ENCODE data around the gene RHOB. TPM values are rescaled to one million over a fixed set of nuclear protein-coding genes. Genes with fewer than 3 reads are reported as not detected.
"Not testable (repeated sequence)": the region's sequence is repeated elsewhere in the genome, so short reads cannot be mapped to it uniquely, and the experiment has no call there.

RHOB gene
- total RNA-seq, 2 experiments from 2014 or later: 0.52 to 0.67 TPM

DNA sequence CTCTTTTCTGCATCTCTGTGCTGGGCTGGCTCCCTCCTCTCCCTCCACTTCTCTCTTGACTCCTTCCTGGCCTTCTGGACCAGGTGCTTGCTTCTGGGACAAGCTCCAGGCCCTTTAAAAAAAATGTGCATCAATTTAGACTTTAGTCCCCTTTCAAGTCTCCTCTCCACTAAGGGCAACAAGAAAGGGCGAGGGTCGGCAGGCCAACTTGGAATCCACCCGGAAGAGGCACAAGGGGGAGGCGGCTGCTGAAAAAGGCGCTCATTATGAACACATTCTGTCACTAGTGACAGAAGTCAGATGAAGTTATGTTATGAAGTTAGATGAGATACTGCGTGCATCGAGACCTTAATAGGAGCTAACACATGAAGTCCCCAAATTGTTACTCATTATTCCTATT lies 13.6 kb upstream of the RHOB start:
- Mint-ChIP-seq H3K4me1 (peaks cover 4% of the 10 kb centered on the region), H3K4me3 (no peak overlapping the region), H3K36me3 (ENCODE audit: low read depth) (no peaks in the 10 kb centered on the region), H3K27ac (no peak overlapping the region), H3K27me3 (peaks cover 31% of the 10 kb centered on the region), H3K9me3 (no peaks in the 10 kb centered on the region)
- ChIA-PET POLR2A (interaction anchor here (0.5 kb wide), 1 partner anchor 22 kb away, joined by 3 read pairs; no protein-coding TSS in a partner anchor), CTCF (interaction anchor here (0.7 to 1.3 kb wide), 2 partner anchors 201 to 217 kb away, joined by 3 to 4 read pairs; no protein-coding TSS in a partner anchor)
- no peak for DNase-seq

DNA sequence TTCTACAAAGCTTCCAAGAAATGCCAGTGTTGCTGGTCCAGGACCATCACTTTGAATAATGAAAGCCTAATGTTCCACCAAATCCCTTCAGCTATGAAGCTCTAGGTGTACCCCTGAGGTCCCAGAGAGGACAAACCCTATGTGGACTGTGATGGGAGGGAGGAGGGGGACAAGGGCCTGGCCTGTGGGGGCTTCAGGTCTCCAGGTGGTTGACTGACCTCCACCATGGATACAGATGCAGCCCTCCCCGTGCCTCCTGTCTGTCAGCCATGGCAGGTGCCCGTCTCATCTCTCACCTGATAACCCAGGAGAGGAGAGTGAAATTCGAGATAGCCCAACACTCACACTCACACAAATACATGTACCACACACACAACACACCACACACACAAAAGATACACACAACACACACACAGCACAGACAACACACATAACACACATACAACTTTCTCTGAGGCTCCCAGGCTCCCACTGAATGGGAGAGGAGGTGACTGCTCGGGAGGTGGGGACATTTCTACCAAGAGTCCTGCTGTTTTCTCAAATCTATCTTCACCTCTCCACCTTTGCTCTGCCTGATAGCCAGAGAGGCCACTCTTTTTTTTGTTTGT lies 12.8 kb upstream of the RHOB start:
- Mint-ChIP-seq H3K36me3 (ENCODE audit: low read depth) (no peaks in the 10 kb centered on the region), H3K9me3 (no peaks in the 10 kb centered on the region), H3K4me1 (peaks cover 4% of the 10 kb centered on the region), H3K4me3 (no peak overlapping the region), H3K27me3 (peaks cover 38% of the 10 kb centered on the region), H3K27ac (no peak overlapping the region)
- DNase-seq: no peak
- POLR2A ChIA-PET: interaction anchor here (0.5 kb wide), 1 partner anchor 21 kb away, joined by 3 read pairs; no protein-coding TSS in a partner anchor
- CTCF ChIA-PET: no interaction called here

DNA sequence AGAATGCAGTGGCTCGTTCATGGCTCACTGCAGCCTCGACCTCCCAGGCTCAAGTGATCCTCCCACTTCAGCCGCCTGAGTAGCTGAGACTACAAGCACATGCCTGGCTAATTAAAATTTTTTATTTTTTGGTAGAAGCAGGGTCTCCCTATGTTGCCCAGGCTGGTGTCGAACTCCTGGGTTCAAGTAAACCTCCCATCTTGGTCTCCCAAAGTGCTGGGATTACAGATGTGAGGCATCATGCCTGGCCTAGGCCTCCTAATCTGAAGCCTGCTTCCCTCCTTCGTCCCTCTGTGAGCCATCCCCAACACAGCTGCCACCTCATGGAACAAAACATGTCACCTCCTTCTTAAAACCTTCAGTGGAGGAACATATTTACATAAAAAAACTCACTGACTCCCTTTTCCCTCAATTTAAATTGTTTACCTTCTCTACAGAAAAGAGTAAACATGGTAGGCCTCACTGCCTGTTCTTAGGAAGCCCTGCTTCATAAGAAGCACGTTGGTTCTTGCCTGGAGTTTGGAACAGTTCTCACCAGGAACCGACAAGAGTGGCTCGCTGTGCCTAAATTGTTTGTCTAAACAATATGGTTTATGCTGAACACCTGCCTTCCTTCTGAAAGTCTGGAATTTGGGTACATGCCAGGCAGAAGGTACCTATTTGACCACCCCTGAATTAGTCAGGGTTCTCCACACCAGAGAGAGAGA lies 12.1 kb upstream of the RHOB start:
- Mint-ChIP-seq H3K9me3 (no peaks in the 10 kb centered on the region), H3K4me1 (peaks cover 4% of the 10 kb centered on the region), H3K27me3 (peaks cover 44% of the 10 kb centered on the region), H3K4me3 (no peak overlapping the region), H3K36me3 (ENCODE audit: low read depth) (no peaks in the 10 kb centered on the region), H3K27ac (no peak overlapping the region)
- ChIA-PET CTCF (no interaction called here), POLR2A (no interaction called here)
- DNase-seq: no peak

DNA sequence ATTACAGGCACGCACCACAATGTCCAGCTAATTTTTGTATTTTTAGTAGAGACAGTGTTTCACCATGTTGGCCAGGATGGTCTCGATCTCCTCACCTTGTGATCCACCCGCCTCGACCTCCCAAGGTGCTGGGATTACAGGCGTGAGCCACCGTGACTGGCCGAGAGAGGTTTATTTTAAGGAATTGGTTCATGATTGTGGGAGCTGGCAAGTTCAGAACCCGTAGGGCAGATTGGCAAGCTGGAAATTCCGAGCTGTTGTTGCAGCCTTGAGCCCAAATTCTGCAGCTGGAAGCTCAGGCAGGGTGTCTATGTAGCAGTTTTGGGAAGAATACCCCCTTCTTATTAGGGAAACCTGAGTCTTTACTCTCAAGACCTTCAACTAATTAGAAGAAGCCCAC lies 11.4 kb upstream of the RHOB start:
- H3K9me3 Mint-ChIP-seq; H3K36me3 Mint-ChIP-seq (ENCODE audit: low read depth); POLR2A ChIA-PET; H3K27ac Mint-ChIP-seq; DNase-seq; H3K4me3 Mint-ChIP-seq; H3K4me1 Mint-ChIP-seq; CTCF ChIA-PET: not testable (repeated sequence)
- H3K27me3 Mint-ChIP-seq: peaks cover 46% of the 10 kb centered on the region

DNA sequence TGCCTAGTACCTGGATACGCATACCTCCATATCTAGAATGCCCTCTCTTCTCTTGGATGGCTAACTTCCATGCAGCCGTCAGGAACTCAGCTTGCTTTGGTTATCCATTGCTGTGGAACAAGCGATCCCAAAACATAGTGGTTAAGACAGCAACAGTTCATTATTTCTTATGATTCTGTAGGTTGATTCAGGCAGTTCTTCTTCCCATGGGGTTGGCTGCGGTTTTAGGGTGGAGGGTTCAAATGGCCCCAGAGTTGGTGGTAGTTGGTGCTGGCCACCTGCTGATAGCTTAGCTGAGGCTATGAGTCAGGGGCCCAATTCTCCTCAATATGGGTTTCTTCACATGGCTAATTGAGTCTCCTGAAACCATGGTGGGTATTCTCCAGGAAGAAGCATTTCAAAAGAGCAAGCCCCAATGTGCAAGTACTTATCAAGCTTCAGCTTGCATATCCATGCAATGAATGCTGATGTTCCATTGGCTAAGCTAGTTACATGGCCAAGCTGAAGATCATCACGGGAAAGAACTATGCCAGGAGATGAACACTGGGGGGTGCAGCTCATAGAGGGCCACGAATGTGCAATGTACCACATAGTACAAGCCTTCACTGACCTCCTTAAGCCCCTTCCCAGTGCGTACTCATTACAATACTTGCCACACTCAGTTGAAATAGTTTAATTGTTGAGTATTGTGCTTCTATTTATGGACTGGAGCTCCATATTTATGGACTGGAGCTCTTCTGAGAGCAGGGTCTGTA lies 10.0 kb upstream of the RHOB start:
- no peak overlapping the region for H3K27ac Mint-ChIP-seq
- H3K4me3 Mint-ChIP-seq: no peak overlapping the region
- H3K4me1 Mint-ChIP-seq: no peaks in the 10 kb centered on the region
- H3K27me3 Mint-ChIP-seq: peaks cover 48% of the 10 kb centered on the region
- ChIA-PET POLR2A (interaction anchor here (0.5 to 1.2 kb wide), 2 partner anchors 10 to 17 kb away, joined by 3 to 5 read pairs; partner anchors contain the start of gene RHOB), CTCF (interaction anchor here (0.9 to 1.7 kb wide), 3 partner anchors 10 to 198 kb away, joined by 4 to 7 read pairs (median 4); partner anchors contain the start of gene RHOB)
- no peaks in the 10 kb centered on the region for H3K9me3 Mint-ChIP-seq
- no peak for DNase-seq
- no peaks in the 10 kb centered on the region for H3K36me3 Mint-ChIP-seq (ENCODE audit: low read depth)

DNA sequence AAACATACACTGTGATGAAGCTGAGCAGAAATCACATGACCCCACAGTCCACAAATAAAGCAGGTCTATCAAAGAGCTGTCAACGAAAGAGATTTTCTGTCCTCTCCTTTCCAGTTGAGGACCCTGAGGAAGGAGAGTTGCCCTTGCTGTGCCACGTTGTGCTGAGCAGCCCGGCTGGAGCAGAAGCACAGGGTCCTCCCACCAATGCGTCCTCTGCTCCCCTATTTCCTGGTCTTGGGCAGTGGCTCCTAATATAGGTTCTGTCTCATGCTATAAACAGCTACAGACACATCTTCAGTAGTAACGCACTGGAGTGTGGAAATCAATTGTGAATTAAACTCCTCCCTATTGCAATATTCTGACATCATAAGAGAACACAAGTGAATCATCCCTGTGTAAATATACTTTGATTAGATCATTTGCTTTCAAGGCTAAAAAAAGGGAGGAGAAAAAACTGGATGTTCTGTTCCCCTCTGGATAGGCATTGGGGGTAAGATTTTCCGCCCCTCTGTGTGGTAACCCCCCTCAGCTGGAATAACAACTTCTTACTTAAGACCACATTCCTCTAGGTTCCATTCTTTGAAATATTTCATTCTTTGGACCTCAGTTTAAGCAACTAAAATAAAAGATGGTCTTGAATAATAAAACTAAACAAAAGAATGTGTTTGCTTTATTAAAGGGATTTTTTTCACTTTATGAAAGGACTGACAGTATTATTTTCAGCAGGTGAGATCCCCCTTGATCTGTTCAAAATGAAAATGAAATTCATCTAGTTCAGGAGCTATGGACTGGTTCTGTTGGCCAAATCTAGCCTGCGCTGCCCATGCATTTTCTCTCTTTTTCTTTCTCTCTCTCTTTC lies 8.3 kb upstream of the RHOB start:
- peaks cover 41% of the 10 kb centered on the region for H3K27me3 Mint-ChIP-seq
- no peak for DNase-seq
- H3K4me1 Mint-ChIP-seq: no peaks in the 10 kb centered on the region
- ChIA-PET POLR2A (no interaction called here), CTCF (interaction anchor here (1.4 to 3.8 kb wide), 3 partner anchors 27 to 213 kb away, joined by 3 to 30 read pairs (median 9); no protein-coding TSS in a partner anchor)
- no peak overlapping the region for H3K27ac Mint-ChIP-seq
- H3K4me3 Mint-ChIP-seq: no peak overlapping the region
- no peaks in the 10 kb centered on the region for H3K9me3 Mint-ChIP-seq
- H3K36me3 Mint-ChIP-seq (ENCODE audit: low read depth): no peaks in the 10 kb centered on the region

DNA sequence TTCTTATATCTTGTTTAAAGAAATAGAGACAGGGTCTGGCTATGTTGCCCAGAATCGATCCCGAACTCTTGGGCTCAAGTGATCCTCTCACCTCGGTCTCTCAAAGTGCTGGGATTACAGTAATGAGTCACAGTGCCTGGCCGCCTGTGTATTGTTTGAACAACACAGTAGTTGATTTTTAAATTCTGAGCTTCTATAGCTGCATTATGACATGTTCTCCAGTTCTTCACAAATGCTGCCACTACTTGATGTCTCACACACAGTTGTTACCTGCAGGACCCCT lies 7.7 kb upstream of the RHOB start:
- ChIA-PET POLR2A (no interaction called here), CTCF (interaction anchor here (0.6 to 3.8 kb wide), 5 partner anchors 28 to 212 kb away, joined by 3 to 30 read pairs (median 4); no protein-coding TSS in a partner anchor)
- DNase-seq: no peak

DNA sequence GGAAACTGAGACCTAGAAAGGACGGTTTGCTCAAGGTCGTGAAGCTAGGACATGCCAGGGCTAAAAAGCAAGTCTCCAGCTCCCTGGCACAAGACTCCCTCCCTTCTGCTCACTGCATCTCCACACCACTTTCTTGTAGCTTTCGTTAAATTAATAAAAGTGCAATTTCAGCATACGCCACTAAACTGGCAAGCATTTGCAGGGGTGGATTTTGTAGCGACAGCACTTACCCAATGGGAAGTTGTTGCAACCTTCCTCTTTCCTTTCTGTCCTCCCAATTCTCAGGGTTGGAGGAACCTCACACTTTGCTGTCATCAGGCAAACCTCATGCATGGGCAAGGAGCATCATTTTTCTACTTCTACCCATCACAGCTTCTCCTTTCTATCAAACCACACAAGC lies 7.4 kb upstream of the RHOB start:
- H3K4me3 Mint-ChIP-seq: no peak overlapping the region
- no peak for DNase-seq
- ChIA-PET CTCF (interaction anchor here (0.6 to 3.8 kb wide), 6 partner anchors 28 to 212 kb away, joined by 3 to 30 read pairs (median 4); no protein-coding TSS in a partner anchor), POLR2A (no interaction called here)
- H3K27me3 Mint-ChIP-seq: peaks cover 46% of the 10 kb centered on the region
- no peaks in the 10 kb centered on the region for H3K36me3 Mint-ChIP-seq (ENCODE audit: low read depth)
- H3K9me3 Mint-ChIP-seq: no peaks in the 10 kb centered on the region
- H3K4me1 Mint-ChIP-seq: no peaks in the 10 kb centered on the region
- no peak overlapping the region for H3K27ac Mint-ChIP-seq

More for the DNA sequence above, 7.7 kb upstream of the RHOB start:
- no peaks in the 10 kb centered on the region for H3K9me3 Mint-ChIP-seq
- H3K36me3 Mint-ChIP-seq (ENCODE audit: low read depth): no peaks in the 10 kb centered on the region
- peaks cover 45% of the 10 kb centered on the region for H3K27me3 Mint-ChIP-seq
- no peaks in the 10 kb centered on the region for H3K4me1 Mint-ChIP-seq
- H3K4me3 Mint-ChIP-seq: no peak overlapping the region
- no peak overlapping the region for H3K27ac Mint-ChIP-seq

DNA sequence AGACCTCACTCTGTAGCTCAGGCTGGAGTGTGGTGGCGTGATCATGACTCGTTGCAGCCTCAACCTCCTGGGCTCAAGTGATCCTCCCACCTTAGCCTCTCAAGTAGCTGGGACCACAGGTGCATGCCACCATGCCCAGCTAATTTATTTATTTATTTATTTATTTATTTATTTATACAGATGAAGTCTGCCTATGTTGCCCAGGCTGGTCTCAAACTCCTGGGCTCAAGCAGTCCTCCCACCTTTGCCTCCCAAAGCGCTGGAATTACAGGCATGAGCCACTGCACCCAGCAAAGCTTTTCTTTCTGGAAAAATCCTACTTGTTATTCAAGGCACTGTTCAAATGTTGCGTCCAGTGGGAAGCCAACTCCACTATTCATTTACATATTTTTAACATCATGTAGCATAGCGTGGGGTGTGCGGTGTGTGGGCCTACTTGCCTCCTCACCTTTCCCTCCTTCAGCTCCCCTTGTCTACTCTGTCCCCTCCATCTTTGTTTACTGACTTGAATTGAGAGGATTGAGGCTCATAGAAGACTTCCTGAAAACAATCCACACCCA lies 6.8 kb upstream of the RHOB start:
- POLR2A ChIA-PET: no interaction called here
- no peak for DNase-seq
- H3K27me3 Mint-ChIP-seq: peaks cover 46% of the 10 kb centered on the region
- H3K9me3 Mint-ChIP-seq: no peaks in the 10 kb centered on the region
- H3K4me3 Mint-ChIP-seq: no peak overlapping the region
- no peaks in the 10 kb centered on the region for H3K36me3 Mint-ChIP-seq (ENCODE audit: low read depth)
- no peak overlapping the region for H3K27ac Mint-ChIP-seq
- CTCF ChIA-PET: interaction anchor here (0.5 to 3.8 kb wide), 10 partner anchors 15 to 211 kb away, joined by 3 to 30 read pairs (median 4); partner anchors contain the start of gene HS1BP3
- no peaks in the 10 kb centered on the region for H3K4me1 Mint-ChIP-seq

DNA sequence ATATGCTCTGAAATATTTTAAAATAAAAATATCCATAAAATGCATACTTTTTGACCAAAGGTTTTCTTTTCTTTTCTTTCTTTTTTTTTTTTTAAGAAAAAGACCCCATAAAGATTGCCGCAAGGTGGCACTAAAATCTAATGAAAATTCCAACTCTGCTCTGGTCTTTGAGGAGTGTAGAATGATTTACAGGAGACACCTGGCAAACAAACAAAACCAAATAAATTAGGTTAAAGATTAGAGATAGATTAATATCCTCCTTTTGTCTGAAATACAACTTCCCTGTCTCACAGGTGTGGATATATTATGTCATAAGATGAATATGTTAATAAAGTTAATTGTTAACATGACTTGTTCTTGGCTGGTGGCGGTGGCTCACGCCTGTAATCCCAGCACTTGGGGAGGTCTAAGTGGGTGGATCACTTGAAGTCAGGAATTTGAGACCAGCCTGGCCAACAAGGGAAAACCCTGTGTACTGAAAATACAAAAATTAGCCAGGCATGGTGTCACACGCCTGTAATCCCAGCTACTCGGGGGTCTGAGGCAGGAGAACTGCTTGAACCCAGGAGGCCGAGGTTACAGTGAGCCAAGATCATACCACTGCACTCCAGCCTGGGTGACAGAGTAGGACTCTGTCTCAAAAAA lies 3.5 kb upstream of the RHOB start:
- Mint-ChIP-seq H3K9me3 (no peaks in the 10 kb centered on the region), H3K36me3 (ENCODE audit: low read depth) (no peaks in the 10 kb centered on the region), H3K27ac (no peak overlapping the region), H3K4me3 (no peak overlapping the region), H3K4me1 (peaks cover 7% of the 10 kb centered on the region), H3K27me3 (peaks cover 57% of the 10 kb centered on the region)
- ChIA-PET POLR2A (no interaction called here), CTCF (interaction anchor here (1.4 to 2.3 kb wide), 3 partner anchors 199 to 208 kb away, joined by 5 to 13 read pairs (median 6); no protein-coding TSS in a partner anchor)
- peak; percentile 37 for DNase-seq

DNA sequence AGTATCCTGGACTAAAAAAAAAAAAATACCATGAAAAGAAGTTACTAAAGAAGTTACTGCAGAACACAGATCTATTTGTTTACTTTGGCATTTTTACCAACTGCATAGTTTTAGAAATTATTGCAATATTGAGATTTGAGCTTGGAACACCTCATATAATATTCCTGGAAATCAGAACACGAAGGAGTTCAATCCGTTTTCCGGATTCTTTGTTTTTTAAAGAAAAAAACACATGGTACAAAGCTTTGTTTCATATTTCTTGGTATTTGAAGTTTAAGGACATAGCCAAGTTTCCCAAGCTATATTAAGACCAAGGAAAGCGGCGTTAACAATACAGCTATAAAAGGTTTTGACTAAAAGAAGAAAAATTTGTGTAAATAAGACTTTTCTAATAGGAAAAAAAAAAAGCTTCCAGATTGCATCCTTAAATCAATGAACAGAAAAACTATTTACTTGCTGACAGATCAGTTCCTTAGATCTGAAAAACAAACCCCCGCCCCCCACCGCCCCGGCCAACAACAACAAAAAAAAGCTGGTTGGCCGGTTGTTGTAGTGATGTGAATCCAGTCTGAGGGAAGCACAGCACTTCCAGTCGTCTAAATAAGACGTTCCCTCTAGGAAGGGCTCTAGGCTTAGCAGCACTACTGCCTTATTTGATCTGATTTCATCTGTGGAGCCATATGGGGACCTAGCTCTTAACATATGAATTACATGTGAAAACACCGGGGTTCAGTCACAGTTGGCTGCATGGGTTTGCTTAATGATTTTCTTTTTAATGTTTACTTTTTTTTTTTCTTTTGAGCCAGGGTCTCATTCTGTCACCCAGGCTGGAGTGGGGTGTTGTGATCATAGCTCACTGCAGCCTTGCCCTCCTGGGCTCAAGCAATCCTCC lies 2.5 kb upstream of the RHOB start:
- Mint-ChIP-seq H3K9me3 (no peaks in the 10 kb centered on the region), H3K4me3 (no peak overlapping the region), H3K27ac (no peak overlapping the region), H3K4me1 (peaks cover 7% of the 10 kb centered on the region), H3K27me3 (peaks cover 55% of the 10 kb centered on the region), H3K36me3 (ENCODE audit: low read depth) (no peaks in the 10 kb centered on the region)
- DNase-seq: no peak
- CTCF ChIA-PET: interaction anchor here (0.6 to 2.3 kb wide), 7 partner anchors 13 to 207 kb away, joined by 3 to 13 read pairs (median 5); no protein-coding TSS in a partner anchor
- POLR2A ChIA-PET: interaction anchor here (0.7 kb wide), 1 partner anchor 178 kb away, joined by 3 read pairs; no protein-coding TSS in a partner anchor
